GM12878 (cell line): ENCODE results near the gene SCAF8.

ENCODE experiments used
- BHLHE40 ChIP-seq, 2 experiments: fragments of 450-650 bp in 1 of 2; IDR thresholded peaks; 2 replicates each; pipeline ENCODE4 v1.6.1; 2011 to 2017; ENCODE audit warnings: low read depth in 2 of 2, borderline replicate concordance in 1 of 2, improper control_type of control experiment in 1 of 2, low read length in 1 of 2, mild to moderate bottlenecking in 1 of 2
- CREB1 ChIP-seq: IDR thresholded peaks from 2 replicates; pipeline ENCODE4 v1.6.1; 2012; ENCODE audit warnings: low read depth, mild to moderate bottlenecking, inconsistent platforms
- CTCF ChIP-seq, 3 experiments: IDR thresholded peaks in 2 of 3; conservative IDR thresholded peaks in 1 of 3; 2 replicates each; pipeline ENCODE4 v1.5.1; 2011; ENCODE audit warnings: low read depth in 3 of 3, low read length in 3 of 3, mild to moderate bottlenecking in 3 of 3, control low read depth in 2 of 3, moderate library complexity in 2 of 3, inconsistent platforms in 1 of 3, mixed read lengths in 1 of 3; ENCODE audit not compliant: control insufficient read depth in 2 of 3, insufficient read depth in 1 of 3; ENCODE audit errors: extremely low read depth in 1 of 3
- EZH2 ChIP-seq: IDR thresholded peaks from 2 replicates; pipeline ENCODE4 v1.6.1; 2012; ENCODE audit warnings: low read depth, mild to moderate bottlenecking, control low read depth, inconsistent platforms, low read length, borderline replicate concordance; ENCODE audit not compliant: control insufficient read depth
- IRF4 ChIP-seq: IDR thresholded peaks from 2 replicates; pipeline ENCODE4 v1.6.1; 2011; ENCODE audit warnings: low read depth, low read length
- LARP7 ChIP-seq: fragments of 450-650 bp; IDR thresholded peaks from 2 replicates; pipeline ENCODE4 v1.6.1; 2017; ENCODE audit warnings: mild to moderate bottlenecking
- SREBF2 ChIP-seq: IDR thresholded peaks from 2 replicates; pipeline ENCODE4 v1.6.1; 2012; ENCODE audit warnings: mild to moderate bottlenecking, low read length
- ZBTB33 ChIP-seq: fragments of 450-650 bp; IDR thresholded peaks from 2 replicates; pipeline ENCODE4 v1.6.1; 2017; ENCODE audit warnings: mild to moderate bottlenecking
- TF ChIP-seq, protein P1 (sequence below): fragments of 150-350 bp; IDR thresholded peaks from 2 replicates; pipeline ENCODE4 v1.6.1; 2014; ENCODE audit warnings: mild to moderate bottlenecking, low read depth, low read length

DNA sequence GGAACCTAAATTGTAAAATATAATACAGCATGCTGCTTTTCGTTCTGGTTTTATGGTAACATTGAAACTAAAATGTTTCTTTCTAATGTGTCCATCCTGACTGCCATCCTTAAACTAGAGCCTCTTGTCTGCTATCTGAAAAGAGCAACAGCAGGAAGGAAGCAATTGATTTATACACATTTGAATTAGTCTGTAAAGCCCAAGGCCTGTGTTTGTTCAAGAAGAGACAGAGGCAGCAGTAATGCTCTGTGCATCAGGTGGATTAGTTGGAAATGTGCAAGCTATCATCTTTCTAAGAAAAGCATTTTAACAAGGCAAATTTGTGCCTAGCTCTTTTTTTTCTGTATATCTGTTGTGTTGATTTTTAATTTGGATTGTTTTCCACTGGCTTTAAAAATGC lies 128.6 kb downstream of the SCAF8 start:
- TF ChIP-seq CTCF (IDR thresholded peaks at IDR 0.05 in 2 of 3, conservative IDR thresholded peaks at IDR 0.05 in 1 of 3; ENCODE audit: control insufficient read depth in 2 of 3, extremely low read depth in 1 of 3, insufficient read depth in 1 of 3, low read depth in 3 of 3, low read length in 3 of 3) (no peak), LARP7 (no peak), EZH2 (no peak), ZBTB33 (no peak), CREB1 (no peak), IRF4 (no peak), BHLHE40 (IDR thresholded peaks at IDR 0.05; ENCODE audit: borderline replicate concordance in 1 of 2, low read depth in 2 of 2, low read length in 1 of 2) (no peak), SREBF2 (no peak)
- TF ChIP-seq, protein P1, sequence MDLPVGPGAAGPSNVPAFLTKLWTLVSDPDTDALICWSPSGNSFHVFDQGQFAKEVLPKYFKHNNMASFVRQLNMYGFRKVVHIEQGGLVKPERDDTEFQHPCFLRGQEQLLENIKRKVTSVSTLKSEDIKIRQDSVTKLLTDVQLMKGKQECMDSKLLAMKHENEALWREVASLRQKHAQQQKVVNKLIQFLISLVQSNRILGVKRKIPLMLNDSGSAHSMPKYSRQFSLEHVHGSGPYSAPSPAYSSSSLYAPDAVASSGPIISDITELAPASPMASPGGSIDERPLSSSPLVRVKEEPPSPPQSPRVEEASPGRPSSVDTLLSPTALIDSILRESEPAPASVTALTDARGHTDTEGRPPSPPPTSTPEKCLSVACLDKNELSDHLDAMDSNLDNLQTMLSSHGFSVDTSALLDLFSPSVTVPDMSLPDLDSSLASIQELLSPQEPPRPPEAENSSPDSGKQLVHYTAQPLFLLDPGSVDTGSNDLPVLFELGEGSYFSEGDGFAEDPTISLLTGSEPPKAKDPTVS, result no peak
